ENCODE results near the gene KIAA0930. TPM values are rescaled to one million over a fixed set of nuclear protein-coding genes. Genes with fewer than 3 reads are reported as not detected.

The KIAA0930 gene
- total and polyA plus RNA-seq, 4 experiments from 2014 or later, result 1.2 to 36.7 (median 14.8) TPM

DNA sequence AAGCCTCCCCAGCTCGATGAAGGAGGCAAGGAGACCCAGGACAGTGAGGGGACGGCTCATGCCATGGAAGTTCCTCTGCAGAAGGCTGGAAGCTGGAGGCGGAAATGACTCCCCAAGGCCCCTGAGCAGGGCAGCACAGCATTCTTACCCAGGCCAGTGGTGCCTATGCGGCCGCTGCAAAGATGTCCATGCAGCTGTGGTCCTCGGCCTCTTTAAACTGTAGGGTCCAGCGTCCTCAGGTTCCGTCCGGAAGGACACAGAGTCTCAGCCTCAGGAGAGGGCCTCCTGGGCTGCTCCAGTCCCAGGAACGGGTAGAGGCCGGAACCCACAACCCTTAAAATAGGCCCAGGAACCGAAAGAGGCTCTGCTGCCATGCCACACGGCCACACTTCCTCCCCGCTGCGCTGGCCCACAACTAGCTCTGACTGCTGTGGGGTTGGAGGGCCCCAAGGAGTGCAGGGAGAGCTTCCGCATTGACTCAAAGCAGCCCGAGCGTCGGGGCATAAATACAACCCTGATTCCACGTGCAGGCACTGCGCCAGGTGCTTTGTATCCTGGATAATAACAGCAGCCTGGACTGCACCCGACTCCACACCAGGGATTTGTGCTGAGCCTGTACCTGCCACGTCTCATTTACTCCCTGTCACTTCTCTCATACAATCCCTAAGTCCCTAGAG is 5.5 kb downstream of the KIAA0930 start:
- no peaks in the 10 kb centered on the region for H3K9me3 Mint-ChIP-seq
- DNase-seq, result peak in 1 of 5 donors; percentile 6

DNA sequence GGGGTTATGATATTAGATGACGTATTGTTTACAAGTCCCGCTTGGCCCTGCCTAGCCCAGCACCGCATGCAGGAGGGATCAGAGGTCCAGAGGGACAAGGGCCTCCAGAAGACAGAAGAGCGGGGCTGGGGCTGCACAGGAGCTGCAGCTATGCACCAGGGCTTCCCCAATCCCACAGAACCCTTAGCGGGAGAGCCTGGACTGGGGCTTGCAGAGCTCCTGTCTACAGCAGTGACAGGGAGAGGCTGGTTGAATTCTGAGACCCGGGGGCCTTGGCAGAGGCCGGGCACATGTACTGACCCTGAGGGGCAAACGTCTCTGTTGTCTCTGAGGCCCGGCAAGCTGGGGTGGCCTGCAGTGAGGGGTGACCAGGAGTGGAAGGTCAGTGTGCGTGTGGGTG is 6.9 kb downstream of the KIAA0930 start:
- peaks cover 0 to 19% of the 10 kb centered on the region in 2 donors for H3K36me3 Mint-ChIP-seq
- Histone ChIP-seq H3K4me1 (ENCODE audit: insufficient read depth, low read length) (no peaks in the 10 kb centered on the region), H3K4me3 (ENCODE audit: low read length in 2 of 2) (no peak overlapping the region), H3K27me3 (ENCODE audit: insufficient read depth, low read length) (no peaks in the 10 kb centered on the region), H3K27ac (ENCODE audit: low read depth, low read length) (no peak overlapping the region), H3K36me3 (ENCODE audit: insufficient read depth, low read length) (no peaks in the 10 kb centered on the region), H3K9me3 (ENCODE audit: control insufficient read depth in 1 of 2, low read length in 2 of 2) (no peaks in the 10 kb centered on the region)
- no peaks in the 10 kb centered on the region for H3K27me3 Mint-ChIP-seq
- no peak for DNase-seq
- H3K4me3 Mint-ChIP-seq, result no peak overlapping the region
- H3K27ac Mint-ChIP-seq, result no peak overlapping the region
- no peaks in the 10 kb centered on the region for H3K9me3 Mint-ChIP-seq
- H3K4me1 Mint-ChIP-seq, result peaks cover 1 to 17% (median 9%) of the 10 kb centered on the region in 4 donors
- intact Hi-C loops (cut with micrococcal nuclease), result no loop called here
- CTCF ChIA-PET (ENCODE audit: partially characterized antibody), result no interaction called here
- POLR2A ChIA-PET (ENCODE audit: partially characterized antibody), result no interaction called here

More for the DNA sequence above, 5.5 kb downstream of the KIAA0930 start:
- Mint-ChIP-seq H3K27me3 (no peaks in the 10 kb centered on the region), H3K36me3 (peaks cover 0 to 20% of the 10 kb centered on the region in 2 donors), H3K4me3 (no peak overlapping the region), H3K4me1 (peaks cover 5 to 31% (median 20%) of the 10 kb centered on the region in 4 donors), H3K27ac (peak overlapping the region in 1 of 7 donors; percentile 13)
- Histone ChIP-seq H3K9me3 (ENCODE audit: control insufficient read depth in 1 of 2, low read length in 2 of 2) (no peaks in the 10 kb centered on the region), H3K4me1 (ENCODE audit: insufficient read depth, low read length) (peaks cover 14% of the 10 kb centered on the region), H3K36me3 (ENCODE audit: insufficient read depth, low read length) (no peaks in the 10 kb centered on the region), H3K4me3 (ENCODE audit: low read length in 2 of 2) (no peak overlapping the region), H3K27ac (ENCODE audit: low read depth, low read length) (no peak overlapping the region), H3K27me3 (ENCODE audit: insufficient read depth, low read length) (no peaks in the 10 kb centered on the region)
- intact Hi-C loops (cut with micrococcal nuclease), result no loop called here
- POLR2A ChIA-PET (ENCODE audit: partially characterized antibody), result no interaction called here
- CTCF ChIA-PET (ENCODE audit: partially characterized antibody), result no interaction called here

DNA sequence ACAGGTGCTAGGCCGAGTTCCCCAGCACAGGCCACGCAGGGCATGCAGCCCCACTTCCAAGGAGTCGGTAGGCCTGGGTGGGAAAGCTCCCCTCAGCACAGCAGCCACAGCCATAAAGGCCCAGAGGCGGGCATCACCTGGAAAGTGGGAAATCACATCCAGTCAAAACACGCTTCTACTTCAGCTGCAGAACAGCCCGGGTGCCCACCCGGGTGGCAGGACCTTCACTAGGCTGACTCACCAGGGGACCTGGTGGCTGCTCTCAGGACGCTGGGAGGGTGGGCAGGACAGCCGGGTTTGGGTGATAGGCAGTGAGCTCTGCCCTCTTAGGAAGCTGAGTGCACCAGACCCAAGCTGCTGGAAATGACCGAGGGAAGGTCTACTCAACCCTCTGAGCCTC is 7.3 kb downstream of the KIAA0930 start:
- no peaks in the 10 kb centered on the region for H3K4me1 ChIP-seq (ENCODE audit: insufficient read depth, low read length)

DNA sequence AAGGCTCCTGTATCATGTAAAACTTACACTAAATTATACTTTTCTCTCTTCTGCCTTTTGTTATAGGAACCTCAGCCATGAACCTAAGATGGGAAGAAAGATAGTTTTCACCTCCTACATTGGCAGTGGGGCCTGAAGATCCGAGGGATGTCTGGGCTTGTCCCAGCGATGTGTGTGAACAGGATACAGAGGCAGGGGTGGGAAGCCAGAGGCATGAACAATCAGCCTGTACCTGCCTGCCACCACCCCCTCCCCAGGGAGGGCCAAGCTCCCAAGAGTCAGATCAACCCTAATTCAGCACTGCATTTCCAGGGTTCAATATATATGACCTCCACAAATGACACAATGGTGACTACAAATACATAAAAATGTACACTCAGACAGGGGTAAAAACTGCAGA is 9.4 kb downstream of the KIAA0930 start:
- CTCF ChIA-PET (ENCODE audit: partially characterized antibody), result no interaction called here
- Histone ChIP-seq H3K4me1 (ENCODE audit: insufficient read depth, low read length) (no peaks in the 10 kb centered on the region), H3K36me3 (ENCODE audit: insufficient read depth, low read length) (no peaks in the 10 kb centered on the region), H3K9me3 (ENCODE audit: control insufficient read depth in 1 of 2, low read length in 2 of 2) (no peaks in the 10 kb centered on the region), H3K4me3 (ENCODE audit: low read length in 2 of 2) (no peak overlapping the region), H3K27me3 (ENCODE audit: insufficient read depth, low read length) (no peaks in the 10 kb centered on the region), H3K27ac (ENCODE audit: low read depth, low read length) (no peak overlapping the region)
- H3K4me1 Mint-ChIP-seq, result peaks cover 2 to 17% (median 4%) of the 10 kb centered on the region in 4 donors
- H3K36me3 Mint-ChIP-seq, result peaks cover 0 to 4% of the 10 kb centered on the region in 2 donors
- no peak for DNase-seq
- H3K27ac Mint-ChIP-seq, result no peak overlapping the region
- no peaks in the 10 kb centered on the region for H3K9me3 Mint-ChIP-seq
- intact Hi-C loops (cut with micrococcal nuclease), result no loop called here
- H3K27me3 Mint-ChIP-seq, result no peaks in the 10 kb centered on the region
- POLR2A ChIA-PET (ENCODE audit: partially characterized antibody), result no interaction called here
- no peak overlapping the region for H3K4me3 Mint-ChIP-seq

More for the DNA sequence above, 7.3 kb downstream of the KIAA0930 start:
- ChIA-PET POLR2A (ENCODE audit: partially characterized antibody) (no interaction called here), CTCF (ENCODE audit: partially characterized antibody) (no interaction called here)
- no peaks in the 10 kb centered on the region for H3K9me3 ChIP-seq (ENCODE audit: control insufficient read depth in 1 of 2, low read length in 2 of 2)
- H3K36me3 ChIP-seq (ENCODE audit: insufficient read depth, low read length), result no peaks in the 10 kb centered on the region
- intact Hi-C loops (cut with micrococcal nuclease), result no loop called here
- no peaks in the 10 kb centered on the region for H3K27me3 ChIP-seq (ENCODE audit: insufficient read depth, low read length)
- H3K36me3 Mint-ChIP-seq, result peaks cover 0 to 14% of the 10 kb centered on the region in 2 donors
- H3K9me3 Mint-ChIP-seq, result no peaks in the 10 kb centered on the region
- H3K27me3 Mint-ChIP-seq, result no peaks in the 10 kb centered on the region
- H3K27ac ChIP-seq (ENCODE audit: low read depth, low read length), result no peak overlapping the region
- H3K4me3 ChIP-seq (ENCODE audit: low read length in 2 of 2), result no peak overlapping the region
- no peak overlapping the region for H3K4me3 Mint-ChIP-seq
- no peak for DNase-seq
- peaks cover 1 to 13% (median 7%) of the 10 kb centered on the region in 4 donors for H3K4me1 Mint-ChIP-seq
- no peak overlapping the region for H3K27ac Mint-ChIP-seq

DNA sequence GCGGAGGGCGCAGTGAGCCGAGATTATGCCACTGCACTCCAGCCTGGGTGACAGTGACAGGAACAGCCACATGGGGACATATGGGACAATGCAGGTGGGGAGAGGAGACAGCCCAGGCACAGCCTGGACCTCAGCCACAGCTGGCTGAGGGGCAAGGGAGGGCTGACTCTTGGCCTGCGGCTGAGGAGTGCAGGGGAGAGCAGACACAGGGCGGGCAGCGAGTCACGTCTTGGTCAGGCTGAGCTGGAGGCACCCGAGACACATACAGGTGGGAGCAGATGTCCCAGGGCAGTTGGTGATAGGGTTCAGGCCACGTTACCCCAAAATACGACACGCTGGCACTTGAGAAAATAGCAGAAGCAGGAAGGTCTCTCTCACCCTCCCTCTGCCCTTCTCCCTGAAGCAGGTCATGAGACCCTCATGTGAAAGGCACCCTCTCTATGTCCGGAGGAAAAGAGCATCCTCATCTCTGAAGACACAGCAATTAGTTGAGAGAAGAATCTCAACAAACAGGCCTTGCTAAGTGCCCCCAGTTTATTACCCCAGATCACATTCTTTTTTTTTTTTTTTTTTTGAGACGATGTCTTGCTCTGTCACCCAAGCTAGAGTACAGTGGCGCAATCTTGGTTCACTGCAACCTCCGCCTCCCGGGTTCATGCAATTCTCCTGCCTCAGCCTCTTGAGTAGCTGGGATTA is 10.5 kb downstream of the KIAA0930 start:
- H3K27ac Mint-ChIP-seq, result no peak overlapping the region

DNA sequence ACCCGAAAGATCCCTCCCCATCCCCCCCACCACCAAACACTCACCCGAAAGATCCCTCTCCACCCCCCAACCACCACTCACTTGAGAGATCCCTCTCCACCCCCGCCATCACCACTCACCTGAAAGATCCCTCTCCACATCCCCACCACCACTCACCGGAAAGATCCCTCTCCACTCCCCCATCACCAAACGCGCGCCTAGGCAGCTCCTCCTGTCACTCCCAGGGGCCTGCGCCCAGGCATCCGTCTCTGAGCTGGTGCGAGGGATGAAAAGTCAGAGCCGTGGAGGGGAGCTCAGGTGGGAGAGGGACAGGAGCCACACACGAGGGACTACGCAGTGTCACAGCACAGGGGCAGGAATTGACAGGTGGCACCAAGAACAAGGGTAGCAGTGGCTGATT is 11.5 kb downstream of the KIAA0930 start:
- no peak for DNase-seq
- ChIA-PET CTCF (ENCODE audit: partially characterized antibody) (no interaction called here), POLR2A (ENCODE audit: partially characterized antibody) (no interaction called here)
- Histone ChIP-seq H3K4me3 (ENCODE audit: low read length in 2 of 2) (no peak overlapping the region), H3K27ac (ENCODE audit: low read depth, low read length) (no peak overlapping the region), H3K27me3 (ENCODE audit: insufficient read depth, low read length) (no peaks in the 10 kb centered on the region), H3K4me1 (ENCODE audit: insufficient read depth, low read length) (no peaks in the 10 kb centered on the region), H3K9me3 (ENCODE audit: control insufficient read depth in 1 of 2, low read length in 2 of 2) (no peaks in the 10 kb centered on the region), H3K36me3 (ENCODE audit: insufficient read depth, low read length) (no peaks in the 10 kb centered on the region)
- Mint-ChIP-seq H3K27me3 (no peaks in the 10 kb centered on the region), H3K9me3 (no peaks in the 10 kb centered on the region), H3K27ac (no peak overlapping the region), H3K4me1 (peaks cover 0 to 22% (median 5%) of the 10 kb centered on the region in 4 donors), H3K4me3 (no peak overlapping the region), H3K36me3 (peaks cover 3 to 4% of the 10 kb centered on the region in 2 donors)
- intact Hi-C loops (cut with micrococcal nuclease), result no loop called here

More for the DNA sequence above, 10.5 kb downstream of the KIAA0930 start:
- H3K27ac ChIP-seq (ENCODE audit: low read depth, low read length), result no peak overlapping the region
- intact Hi-C loops (cut with micrococcal nuclease), result no loop called here
- ChIA-PET POLR2A (ENCODE audit: partially characterized antibody) (no interaction called here), CTCF (ENCODE audit: partially characterized antibody) (no interaction called here)
- H3K4me3 Mint-ChIP-seq, result no peak overlapping the region
- no peaks in the 10 kb centered on the region for H3K4me1 ChIP-seq (ENCODE audit: insufficient read depth, low read length)
- no peak for DNase-seq
- H3K27me3 Mint-ChIP-seq, result no peaks in the 10 kb centered on the region
- peaks cover 0 to 4% of the 10 kb centered on the region in 2 donors for H3K36me3 Mint-ChIP-seq
- no peaks in the 10 kb centered on the region for H3K27me3 ChIP-seq (ENCODE audit: insufficient read depth, low read length)
- H3K36me3 ChIP-seq (ENCODE audit: insufficient read depth, low read length), result no peaks in the 10 kb centered on the region
- H3K4me1 Mint-ChIP-seq, result peaks cover 0 to 17% (median 3%) of the 10 kb centered on the region in 4 donors
- no peak overlapping the region for H3K4me3 ChIP-seq (ENCODE audit: low read length in 2 of 2)
- H3K9me3 ChIP-seq (ENCODE audit: control insufficient read depth in 1 of 2, low read length in 2 of 2), result no peaks in the 10 kb centered on the region
- no peaks in the 10 kb centered on the region for H3K9me3 Mint-ChIP-seq

DNA sequence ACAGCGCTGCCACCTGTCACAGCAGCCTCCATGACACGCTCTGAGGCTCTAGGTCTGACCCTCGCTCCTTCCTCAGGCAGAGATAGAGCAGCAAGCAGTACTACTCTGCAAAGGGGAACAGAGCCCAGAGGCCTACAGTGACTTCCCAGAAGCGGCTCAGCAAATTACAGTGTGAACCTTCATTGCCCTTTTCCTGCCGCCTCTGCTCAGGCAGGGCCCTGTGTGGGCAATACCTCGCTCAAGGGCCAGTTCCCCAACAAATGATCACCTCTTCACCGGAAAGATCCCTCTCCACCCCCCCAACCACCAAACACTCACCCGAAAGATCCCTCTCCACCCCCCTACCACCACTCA is 12.3 kb downstream of the KIAA0930 start:
- no peak overlapping the region for H3K4me3 ChIP-seq (ENCODE audit: low read length in 2 of 2)
- H3K4me1 ChIP-seq (ENCODE audit: insufficient read depth, low read length), result no peaks in the 10 kb centered on the region
- ChIA-PET CTCF (ENCODE audit: partially characterized antibody) (interaction anchor here (1.2 kb wide), 1 partner anchor 20 kb away, joined by 3 read pairs; no protein-coding TSS in a partner anchor), POLR2A (ENCODE audit: partially characterized antibody) (no interaction called here)
- Mint-ChIP-seq H3K27me3 (no peaks in the 10 kb centered on the region), H3K27ac (no peak overlapping the region), H3K4me1 (peaks cover 2 to 25% (median 7%) of the 10 kb centered on the region in 4 donors), H3K9me3 (no peaks in the 10 kb centered on the region), H3K4me3 (no peak overlapping the region), H3K36me3 (peaks cover 3 to 4% of the 10 kb centered on the region in 2 donors)
- DNase-seq, result no peak
- no peaks in the 10 kb centered on the region for H3K27me3 ChIP-seq (ENCODE audit: insufficient read depth, low read length)
- no peak overlapping the region for H3K27ac ChIP-seq (ENCODE audit: low read depth, low read length)
- H3K36me3 ChIP-seq (ENCODE audit: insufficient read depth, low read length), result no peaks in the 10 kb centered on the region
- intact Hi-C loops (cut with micrococcal nuclease), result no loop called here
- H3K9me3 ChIP-seq (ENCODE audit: control insufficient read depth in 1 of 2, low read length in 2 of 2), result no peaks in the 10 kb centered on the region

Data from CD4-positive, alpha-beta memory T cell (primary cell).